Stimulated activated naive CD4-positive, alpha-beta T cell (primary cell): ENCODE measurements around the gene SMCO1.
"Not testable (repeated sequence)": the region's sequence is repeated elsewhere in the genome, so short reads cannot be mapped to it uniquely, and the experiment has no call there.

Experiments
- DNase-seq, 6 experiments: peaks; one replicate each; lab custom pipeline; 2025; lab: John Stamatoyannopoulos, UW

Gene SMCO1, protein sequence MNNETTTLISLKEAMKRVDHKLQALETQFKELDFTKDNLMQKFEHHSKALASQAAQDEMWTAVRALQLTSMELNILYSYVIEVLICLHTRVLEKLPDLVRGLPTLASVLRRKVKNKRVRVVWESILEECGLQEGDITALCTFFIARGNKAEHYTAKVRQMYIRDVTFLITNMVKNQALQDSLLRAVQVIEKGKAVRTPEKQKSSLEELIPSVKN

GRCh38 chr3:196514913-196515621, at the start of gene SMCO1:
SMCO1 (minus strand) TSS chr3:196515346; CDS start chr3:196515209, 137 bp downstream.
- no peak for DNase-seq

DNA sequence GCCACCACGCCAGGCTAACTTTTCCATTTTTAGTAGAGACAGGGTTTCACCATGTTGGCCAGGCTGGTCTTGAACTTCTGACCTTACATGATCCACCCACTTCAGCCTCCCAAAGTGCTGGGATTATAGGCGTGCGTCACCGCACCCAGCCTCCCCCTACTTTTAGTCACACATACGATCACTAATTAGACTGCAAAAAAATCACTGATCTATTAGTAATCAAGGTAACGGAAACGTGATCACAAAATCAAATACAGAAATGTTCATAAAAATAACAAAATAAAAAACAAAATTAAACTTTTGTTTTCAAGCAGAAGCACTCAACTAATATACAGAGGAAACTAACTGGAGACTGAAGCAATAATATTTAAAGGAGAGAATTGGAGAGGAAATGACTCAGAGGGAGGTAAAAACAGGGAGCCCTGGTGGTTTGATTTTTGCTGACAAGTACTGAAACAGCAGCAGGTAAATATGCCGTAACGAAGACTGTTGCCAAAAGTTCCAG, 48.6 kb upstream of the SMCO1 start:
- DNase-seq, result no peak

- no peak for DNase-seq
Measured at GRCh38 chr3:196559826-196560225, 44.7 kb upstream of the SMCO1 start.

- no peak for DNase-seq
Measured at GRCh38 chr3:196558476-196558875, 43.3 kb upstream of the SMCO1 start.

GRCh38 chr3:196557236-196557635, 42.1 kb upstream of the SMCO1 start:
- no peak for DNase-seq

GRCh38 chr3:196555295-196555694, 40.1 kb upstream of the SMCO1 start:
- DNase-seq, result no peak

GRCh38 chr3:196554205-196554604, 39.1 kb upstream of the SMCO1 start:
- no peak for DNase-seq

GRCh38 chr3:196553551-196553950, 38.4 kb upstream of the SMCO1 start:
- no peak for DNase-seq

- DNase-seq, result no peak
Measured at GRCh38 chr3:196552253-196552652, 37.1 kb upstream of the SMCO1 start.

- DNase-seq, result not testable (repeated sequence)
Measured at GRCh38 chr3:196550172-196550571, 35.0 kb upstream of the SMCO1 start.

DNA sequence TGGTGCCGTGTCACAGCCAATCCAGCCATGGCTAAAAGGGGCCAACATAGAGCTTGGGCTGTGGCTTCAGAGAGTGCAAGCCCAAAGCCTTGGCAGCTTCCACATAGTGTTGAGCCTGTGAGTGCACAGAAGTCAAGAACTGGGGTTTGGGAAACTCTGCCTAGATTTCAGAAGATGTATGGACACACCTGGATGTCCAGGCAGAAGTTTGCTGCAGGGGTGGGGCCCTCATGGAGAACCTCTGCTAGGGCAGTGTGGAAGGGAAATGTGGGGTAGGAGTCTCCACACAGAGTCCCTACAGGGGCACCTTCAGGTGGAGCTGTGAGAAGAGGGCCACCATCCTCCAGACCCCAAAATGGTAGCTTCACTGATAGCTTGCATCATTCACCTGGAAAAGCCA, 34.2 kb upstream of the SMCO1 start:
- not testable (repeated sequence) for DNase-seq

DNA sequence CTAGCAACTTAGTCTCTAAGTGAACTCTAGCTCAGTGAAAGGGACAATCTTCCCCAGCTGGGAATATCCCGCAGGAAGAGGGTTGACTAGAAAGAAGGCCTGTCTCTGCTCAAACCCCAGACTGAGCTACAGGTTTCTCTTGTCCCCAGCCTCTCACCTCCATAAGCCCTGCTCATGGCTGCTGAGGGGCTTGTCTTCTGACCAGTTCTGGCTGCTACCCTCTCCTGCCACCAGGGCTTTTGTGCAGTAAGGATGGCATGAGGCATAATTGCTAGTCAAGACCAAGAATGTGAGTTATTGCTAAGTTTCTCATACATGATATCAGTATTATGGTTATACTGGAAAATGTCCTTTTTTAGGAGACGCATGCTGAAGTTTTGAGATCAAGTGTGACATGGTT, 31.9 kb upstream of the SMCO1 start:
- DNase-seq, result no peak

DNA sequence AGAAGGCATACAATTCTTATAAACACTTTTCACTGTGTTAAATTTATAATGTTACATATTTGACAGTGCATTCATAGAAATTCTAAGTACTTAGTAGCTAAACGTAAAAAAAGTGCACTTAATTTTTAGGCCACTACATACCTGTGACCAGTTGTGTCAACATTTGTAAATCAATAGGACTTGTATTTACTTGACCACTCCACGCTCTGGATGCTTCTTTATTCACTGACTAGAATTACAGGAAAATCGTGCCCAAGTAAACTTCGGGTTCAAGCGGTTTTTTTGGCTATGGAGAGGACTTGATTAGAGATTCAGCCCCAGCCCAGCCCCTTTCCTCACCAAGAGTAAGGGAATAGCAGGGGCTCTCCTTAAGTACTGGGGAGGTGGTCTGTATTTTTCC, 31.4 kb upstream of the SMCO1 start:
- DNase-seq, result no peak

GRCh38 chr3:196544491-196544992, 29.4 kb upstream of the SMCO1 start:
- no peak for DNase-seq

DNA sequence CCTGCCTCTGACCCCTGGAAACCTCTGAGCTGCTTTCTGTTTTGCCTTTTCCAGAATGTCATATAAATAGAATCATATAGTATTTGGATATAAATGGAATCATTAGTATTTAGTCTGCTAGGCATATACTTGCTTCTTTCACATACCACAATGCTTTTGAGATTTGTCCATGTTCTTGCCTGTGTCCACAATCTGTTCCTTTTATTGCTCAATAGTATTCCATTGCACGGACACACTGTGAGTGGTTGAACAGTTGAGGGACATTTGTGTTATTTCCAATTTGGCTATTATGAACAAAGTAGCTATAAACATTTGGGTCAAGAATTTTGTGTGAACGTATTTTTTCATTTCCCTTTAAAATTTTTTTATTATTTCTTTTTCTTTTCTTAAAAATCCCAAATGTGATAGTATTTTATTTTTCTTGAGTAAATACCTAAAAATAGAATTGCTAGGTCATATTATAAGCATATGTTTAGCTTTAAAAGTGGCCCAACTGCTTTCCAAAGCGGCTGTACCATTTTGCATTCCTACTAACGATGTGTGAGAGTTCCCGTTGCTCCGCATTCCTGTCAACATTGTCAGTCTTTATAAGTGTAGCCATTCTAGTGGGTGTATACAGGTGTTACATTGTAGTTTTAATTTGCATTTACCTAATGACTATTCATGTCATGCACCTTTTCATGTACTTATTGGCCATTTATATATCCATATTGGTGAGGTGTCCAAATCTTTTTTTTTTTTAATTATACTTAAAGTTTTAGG, 26.7 kb upstream of the SMCO1 start:
- DNase-seq, result no peak

- peak in 5 of 6 experiments; percentile 36 to 62 (median 47) for DNase-seq
Measured at GRCh38 chr3:196537319-196537984, 22.3 kb upstream of the SMCO1 start.

DNA sequence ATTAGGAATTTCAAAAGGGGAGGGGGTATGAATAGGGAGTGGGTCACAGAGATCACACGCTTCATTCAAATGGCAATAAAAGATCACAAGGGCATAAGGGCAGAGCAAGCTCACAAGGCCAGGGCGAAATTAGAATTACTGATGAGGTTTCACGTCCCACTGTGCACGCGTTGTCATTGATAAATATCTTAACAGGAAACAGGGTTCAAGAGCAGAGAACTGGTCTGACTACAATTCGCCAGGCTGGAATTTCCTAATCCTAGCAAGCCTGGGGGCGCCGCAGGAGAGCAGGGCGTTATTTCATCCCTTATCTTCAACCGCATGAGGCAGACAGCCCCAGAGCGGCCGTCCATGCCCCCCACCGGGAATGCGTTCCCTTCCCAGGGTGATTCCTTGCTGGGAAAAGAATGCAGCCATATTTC, 18.1 kb upstream of the SMCO1 start:
- DNase-seq, result no peak

DNA sequence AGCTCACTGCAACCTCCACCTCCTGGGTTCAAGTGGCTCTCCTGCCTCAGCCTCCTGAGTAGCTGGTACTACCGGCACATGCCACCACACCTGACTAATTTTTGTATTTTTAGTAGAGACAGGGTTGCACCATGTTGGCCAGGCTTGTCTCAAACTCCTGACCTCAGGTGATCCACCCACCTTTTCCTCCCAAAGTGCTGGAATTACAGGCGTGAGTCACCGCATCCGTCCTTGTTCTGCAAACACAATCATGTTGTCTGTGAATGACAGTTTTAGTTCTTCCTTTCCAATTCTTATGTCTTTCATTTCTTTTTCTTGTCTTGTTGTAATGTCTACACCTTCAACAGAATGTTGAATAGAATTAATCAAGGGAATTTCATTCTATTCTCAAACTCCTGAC, 16.3 kb upstream of the SMCO1 start:
- no peak for DNase-seq

DNA sequence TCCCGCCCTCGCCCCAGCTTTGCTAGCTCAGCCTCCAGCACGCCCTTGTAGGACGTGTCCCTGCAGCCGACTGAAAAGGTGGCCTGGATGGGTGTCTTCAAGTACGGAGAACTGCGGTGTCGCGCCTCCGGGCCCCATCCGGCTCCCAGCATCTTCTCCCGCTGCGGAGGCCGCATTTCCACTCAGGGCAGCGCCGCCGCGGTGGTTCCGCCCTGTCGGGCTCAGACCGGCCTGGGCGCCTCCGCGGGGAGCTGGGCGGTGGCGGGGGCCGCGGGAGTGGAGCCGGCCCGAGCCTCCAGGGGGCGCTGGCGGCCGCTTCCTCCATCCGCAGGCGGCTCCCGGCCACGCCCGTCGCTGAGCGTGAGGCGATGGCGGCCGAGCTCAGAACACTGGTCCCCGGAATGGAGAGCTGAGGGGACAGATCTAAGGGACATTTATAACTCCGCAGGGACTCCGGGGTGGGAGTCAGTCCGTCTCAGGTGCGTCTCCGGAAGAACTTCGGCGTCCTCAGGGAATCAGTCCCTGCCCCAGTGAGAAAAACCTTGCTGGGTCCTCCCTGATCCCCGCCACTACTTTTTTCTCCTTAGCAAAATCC, 13.6 kb upstream of the SMCO1 start:
- DNase-seq, result peak in 5 of 6 experiments; percentile 19 to 75 (median 40)

DNA sequence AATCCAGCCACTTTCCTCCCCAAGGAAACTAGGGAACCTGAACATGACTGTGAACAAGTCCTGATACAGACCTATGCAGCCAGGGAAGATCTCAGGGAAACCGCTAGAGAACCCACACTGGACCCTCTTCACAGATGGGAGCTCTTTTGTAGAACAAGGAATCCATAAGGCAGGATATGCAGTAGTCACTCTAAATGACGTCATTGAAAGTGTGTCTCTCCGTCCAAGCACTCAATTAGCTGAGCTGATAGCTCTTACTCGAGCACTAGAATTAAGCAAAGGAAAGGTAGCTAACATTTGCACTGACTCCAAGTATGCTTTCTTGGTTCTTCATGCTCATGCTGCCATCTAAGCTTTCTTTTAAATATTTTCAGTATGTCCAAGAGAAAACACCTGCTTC, 10.0 kb upstream of the SMCO1 start:
- DNase-seq, result no peak

DNA sequence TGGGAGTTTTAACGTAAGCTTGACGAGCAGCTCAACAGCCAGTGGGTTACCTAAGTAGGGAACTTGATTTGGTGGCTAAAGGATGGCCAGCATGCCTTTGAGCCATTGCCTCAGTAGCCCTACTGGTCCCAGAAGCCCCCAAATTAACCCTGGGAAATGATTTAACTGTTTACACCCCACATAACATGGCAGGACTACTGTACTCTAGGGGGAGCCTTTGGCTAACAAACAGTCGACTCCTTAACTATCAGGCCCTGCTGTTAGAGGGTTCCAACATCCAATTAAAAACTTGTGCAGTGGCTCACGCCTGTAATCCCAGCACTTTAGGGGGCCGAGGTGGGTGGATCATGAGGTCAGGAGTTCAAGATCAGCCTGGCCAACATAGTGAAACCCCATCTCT, 9.4 kb upstream of the SMCO1 start:
- DNase-seq, result no peak

DNA sequence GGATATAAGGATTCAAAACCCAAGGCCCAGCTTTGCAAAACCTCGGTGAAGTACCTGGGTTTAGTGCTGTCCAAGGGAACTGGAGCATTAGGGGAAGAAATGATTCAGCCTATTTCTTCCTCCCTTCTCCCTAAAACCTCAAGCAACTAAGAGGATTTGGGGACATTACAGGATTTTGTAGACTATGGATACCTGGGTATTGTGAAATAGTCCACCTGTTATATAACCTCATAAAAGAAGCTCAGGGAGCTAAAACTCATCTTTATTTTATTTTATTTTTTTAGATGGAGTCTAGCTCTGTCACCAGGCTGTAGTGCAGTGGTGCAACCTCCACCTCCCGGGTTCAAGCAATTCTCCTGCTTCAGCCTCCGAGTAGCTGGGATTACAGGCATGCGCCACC, 8.7 kb upstream of the SMCO1 start:
- no peak for DNase-seq
